Measurements from ENCODE around the gene TIMM29.

Gene TIMM29

GRCh38 chr19:10968527-10969135, 40.0 kb downstream of the TIMM29 start:
- H3K4me3 ChIP-seq (ENCODE audit: control insufficient read depth, low read depth, low read length), result no peak overlapping the region
- no peak for TF ChIP-seq CTCF (IDR thresholded peaks at IDR 0.05; ENCODE audit: control insufficient read depth, insufficient read depth, low read depth, low read length, missing control alignments)
- DNase-seq (ENCODE audit: low read depth), result no peak

GRCh38 chr19:10971107-10971726, 42.6 kb downstream of the TIMM29 start:
- TF ChIP-seq CTCF (IDR thresholded peaks at IDR 0.05; ENCODE audit: control insufficient read depth, insufficient read depth, low read depth, low read length, missing control alignments), result no peak
- no peak overlapping the region for H3K4me3 ChIP-seq (ENCODE audit: control insufficient read depth, low read depth, low read length)
- DNase-seq (ENCODE audit: low read depth), result no peak

DNA sequence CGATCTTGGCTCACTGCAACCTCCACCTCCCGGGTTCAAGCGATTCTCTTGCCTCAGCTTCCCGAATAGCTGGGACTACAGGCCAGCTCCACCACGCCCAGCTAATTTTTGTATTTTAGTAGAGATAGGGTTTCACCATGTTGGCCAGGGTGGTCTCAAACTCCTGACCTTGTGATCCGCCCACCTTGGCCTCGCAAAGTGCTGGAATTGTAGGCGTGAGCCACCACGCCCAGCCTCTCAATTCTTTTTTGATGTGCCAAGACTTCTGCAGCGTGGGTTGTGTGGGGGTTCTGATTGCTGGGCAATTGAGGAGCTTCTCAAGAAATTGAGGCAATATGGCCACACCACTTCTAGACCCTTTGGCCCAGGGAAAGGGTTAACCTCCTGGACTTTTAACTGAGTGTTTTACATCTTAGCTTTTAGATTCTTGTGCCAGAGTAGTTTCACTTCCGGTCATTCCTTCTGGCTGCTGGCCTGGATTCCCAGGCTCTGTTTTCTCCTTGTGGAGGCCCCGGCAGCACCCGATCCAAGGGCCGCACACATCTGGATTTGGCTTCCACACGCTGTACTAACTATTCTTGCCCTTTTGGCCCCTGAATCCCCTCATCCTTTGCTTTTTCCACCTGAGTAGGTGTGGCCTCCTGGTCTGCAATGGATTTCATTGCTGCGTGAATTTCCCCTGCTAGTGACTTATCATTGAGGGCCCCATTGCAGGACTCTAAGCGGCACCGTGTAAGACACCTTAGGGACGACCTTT, 46.9 kb downstream of the TIMM29 start:
- TF ChIP-seq CTCF (IDR thresholded peaks at IDR 0.05; ENCODE audit: control insufficient read depth, insufficient read depth, low read depth, low read length, missing control alignments), result no peak
- no peak for DNase-seq (ENCODE audit: low read depth)
- no peak overlapping the region for H3K4me3 ChIP-seq (ENCODE audit: control insufficient read depth, low read depth, low read length)

DNA sequence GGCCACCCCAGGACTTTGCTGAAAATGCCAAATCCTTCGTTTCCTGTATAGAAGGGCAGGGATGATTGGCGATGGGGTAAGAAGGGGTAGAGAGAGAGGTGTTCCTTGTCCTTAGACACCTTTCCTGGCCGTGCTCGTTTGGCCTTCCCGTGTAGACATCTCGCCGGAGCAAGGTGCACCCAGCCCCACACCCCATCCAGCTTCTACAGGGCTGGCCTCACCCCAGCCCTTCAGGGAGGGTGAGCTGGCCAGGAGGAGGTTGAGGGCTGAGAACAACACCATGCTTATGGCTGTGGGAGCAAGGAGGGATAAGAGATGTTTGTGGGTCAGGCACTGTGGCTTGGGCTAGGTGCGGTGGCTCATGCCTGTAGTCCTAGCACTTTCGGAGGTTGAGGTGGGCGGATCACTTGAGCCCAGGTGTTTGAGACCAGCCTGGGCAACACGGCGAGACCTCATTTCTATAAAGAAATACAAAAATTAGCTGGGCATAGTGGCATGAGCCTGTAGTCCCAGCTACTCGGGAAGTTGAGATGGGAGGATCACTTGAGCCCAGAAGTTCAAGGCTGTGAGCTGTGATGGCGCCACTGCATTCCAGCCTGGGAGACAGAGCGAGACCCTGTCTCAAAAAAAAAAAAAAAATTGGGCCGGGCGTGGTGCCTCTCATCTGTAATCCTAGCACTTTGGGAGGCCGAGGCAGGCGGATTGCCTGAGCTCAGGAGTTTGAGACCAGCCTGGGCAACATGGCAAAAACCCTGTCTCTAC, 47.7 kb downstream of the TIMM29 start:
- H3K4me3 ChIP-seq (ENCODE audit: control insufficient read depth, low read depth, low read length), result no peak overlapping the region
- no peak for TF ChIP-seq CTCF (IDR thresholded peaks at IDR 0.05; ENCODE audit: control insufficient read depth, insufficient read depth, low read depth, low read length, missing control alignments)
- no peak for DNase-seq (ENCODE audit: low read depth)

DNA sequence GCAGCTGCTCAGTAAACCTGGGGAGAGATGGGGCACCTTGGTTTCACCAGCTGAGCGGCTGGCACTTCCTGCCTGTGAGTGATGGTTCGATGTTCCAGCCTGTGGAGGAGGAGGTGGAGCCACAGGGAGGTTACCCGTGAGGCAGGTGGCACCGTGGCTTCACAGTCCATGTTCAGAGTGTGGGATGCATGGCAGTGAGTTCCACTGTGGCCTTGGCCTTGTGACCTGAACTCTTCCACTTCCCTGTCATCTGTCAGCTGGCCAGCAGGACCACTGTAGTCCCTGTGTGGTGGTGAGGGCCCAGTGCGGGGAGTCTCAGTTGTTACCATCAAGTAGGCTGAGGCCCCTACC, 49.1 kb downstream of the TIMM29 start:
- no peak for DNase-seq (ENCODE audit: low read depth)
- TF ChIP-seq CTCF (IDR thresholded peaks at IDR 0.05; ENCODE audit: control insufficient read depth, insufficient read depth, low read depth, low read length, missing control alignments), result no peak
- H3K4me3 ChIP-seq (ENCODE audit: control insufficient read depth, low read depth, low read length), result no peak overlapping the region
